GM19193 (cell line): ENCODE measurements around the gene EMILIN1.
A peak's percentile ranks its signal among the peaks of the same experiment; 100 is the strongest.

ENCODE experiments used
- POLR2A ChIP-seq: IDR thresholded peaks from 4 replicates; pipeline ENCODE4 v1.6.1; 2011; ENCODE audit not compliant: insufficient read depth, insufficient read length; ENCODE audit errors: extremely low read depth

EMILIN1 gene

DNA sequence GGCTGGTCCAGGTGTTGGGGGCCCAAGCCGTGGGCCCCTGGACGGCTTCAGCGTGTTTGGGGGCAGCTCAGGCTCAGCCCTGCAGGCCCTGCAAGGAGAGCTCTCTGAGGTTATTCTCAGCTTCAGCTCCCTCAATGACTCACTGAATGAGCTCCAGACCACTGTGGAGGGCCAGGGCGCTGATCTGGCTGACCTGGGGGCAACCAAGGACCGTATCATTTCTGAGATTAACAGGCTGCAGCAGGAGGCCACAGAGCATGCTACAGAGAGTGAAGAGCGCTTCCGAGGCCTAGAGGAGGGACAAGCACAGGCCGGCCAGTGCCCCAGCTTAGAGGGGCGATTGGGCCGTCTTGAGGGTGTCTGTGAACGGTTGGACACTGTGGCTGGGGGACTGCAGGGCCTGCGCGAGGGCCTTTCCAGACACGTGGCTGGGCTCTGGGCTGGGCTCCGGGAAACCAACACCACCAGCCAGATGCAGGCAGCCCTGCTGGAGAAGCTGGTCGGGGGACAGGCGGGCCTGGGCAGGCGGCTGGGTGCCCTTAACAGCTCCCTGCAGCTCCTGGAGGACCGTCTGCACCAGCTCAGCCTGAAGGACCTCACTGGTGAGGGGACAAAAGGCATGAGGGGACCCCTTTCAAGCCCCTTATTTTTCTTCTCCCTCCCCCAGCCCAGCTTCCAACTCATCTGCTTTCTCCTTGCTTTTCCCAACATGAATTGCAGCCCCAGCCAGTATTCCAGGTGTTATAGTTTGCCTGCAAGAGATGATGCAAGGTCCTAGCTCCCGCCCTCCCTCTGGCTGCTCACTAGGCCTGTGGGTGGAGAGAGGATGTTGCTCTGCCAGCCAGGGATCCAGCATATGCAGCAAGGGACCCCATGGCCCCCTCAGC is 5.2 kb downstream of the EMILIN1 start:
- no peak for TF ChIP-seq POLR2A

DNA sequence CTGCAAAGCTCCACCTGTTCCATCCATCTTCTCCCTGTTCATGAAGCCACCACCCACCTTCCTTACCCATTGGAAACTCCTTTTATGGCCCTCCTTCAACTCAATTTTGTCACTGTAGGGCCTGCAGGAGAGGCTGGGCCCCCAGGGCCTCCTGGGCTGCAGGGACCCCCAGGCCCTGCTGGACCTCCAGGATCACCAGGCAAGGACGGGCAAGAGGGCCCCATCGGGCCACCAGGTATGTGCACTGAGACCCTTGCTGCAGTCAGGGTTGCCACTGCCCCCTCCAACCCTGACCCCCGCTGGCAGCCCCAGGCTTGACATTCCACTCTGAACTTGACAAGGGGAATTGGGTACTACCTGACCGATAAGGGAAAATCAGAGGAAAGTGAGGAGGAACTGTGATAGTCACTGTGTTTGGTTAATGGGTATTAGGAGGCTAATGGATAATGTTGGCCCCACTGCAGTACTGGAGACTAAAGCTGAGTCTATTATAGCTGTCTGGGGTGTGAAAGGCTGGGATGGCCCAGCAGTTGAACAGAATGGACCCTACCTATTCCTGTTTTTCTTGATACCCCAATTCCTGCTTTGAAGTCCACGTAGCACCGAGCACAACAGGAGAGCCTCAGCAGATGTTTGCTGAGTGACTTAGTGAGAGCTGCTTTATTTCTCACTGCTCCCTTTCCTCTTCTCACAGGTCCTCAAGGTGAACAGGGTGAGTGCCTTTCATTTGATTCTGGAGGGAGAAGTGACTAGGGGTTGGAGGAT is 6.1 kb downstream of the EMILIN1 start:
- TF ChIP-seq POLR2A: no peak

DNA sequence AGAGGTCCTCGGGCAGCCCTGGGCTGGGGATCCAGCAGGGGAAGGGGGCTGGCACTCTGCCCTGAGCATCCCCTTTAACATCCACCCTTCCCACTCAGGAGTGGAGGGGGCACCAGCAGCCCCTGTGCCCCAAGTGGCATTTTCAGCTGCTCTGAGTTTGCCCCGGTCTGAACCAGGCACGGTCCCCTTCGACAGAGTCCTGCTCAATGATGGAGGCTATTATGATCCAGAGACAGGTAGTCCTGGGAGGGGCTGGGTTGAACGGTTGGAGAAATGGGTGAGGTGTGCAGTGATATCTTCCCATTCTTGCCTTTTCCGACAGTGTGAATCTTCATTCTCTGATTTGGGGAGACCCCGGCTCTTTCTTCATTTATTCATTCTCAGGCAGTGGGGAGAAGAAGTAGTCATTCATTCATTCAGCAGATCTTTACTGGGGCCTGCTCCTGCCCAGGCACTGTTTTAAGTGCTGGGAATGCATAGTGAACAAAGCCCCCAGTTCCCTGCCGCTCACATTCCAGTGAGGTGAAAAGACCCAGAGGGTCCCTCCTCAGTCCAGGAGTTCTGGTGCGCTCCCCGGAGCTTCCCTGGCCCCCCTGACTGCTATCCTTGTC is 6.8 kb downstream of the EMILIN1 start:
- no peak for TF ChIP-seq POLR2A

- TF ChIP-seq POLR2A: no peak
Observed at GRCh38 chr2:27085673-27086089, 7.3 kb downstream of the EMILIN1 start.

DNA sequence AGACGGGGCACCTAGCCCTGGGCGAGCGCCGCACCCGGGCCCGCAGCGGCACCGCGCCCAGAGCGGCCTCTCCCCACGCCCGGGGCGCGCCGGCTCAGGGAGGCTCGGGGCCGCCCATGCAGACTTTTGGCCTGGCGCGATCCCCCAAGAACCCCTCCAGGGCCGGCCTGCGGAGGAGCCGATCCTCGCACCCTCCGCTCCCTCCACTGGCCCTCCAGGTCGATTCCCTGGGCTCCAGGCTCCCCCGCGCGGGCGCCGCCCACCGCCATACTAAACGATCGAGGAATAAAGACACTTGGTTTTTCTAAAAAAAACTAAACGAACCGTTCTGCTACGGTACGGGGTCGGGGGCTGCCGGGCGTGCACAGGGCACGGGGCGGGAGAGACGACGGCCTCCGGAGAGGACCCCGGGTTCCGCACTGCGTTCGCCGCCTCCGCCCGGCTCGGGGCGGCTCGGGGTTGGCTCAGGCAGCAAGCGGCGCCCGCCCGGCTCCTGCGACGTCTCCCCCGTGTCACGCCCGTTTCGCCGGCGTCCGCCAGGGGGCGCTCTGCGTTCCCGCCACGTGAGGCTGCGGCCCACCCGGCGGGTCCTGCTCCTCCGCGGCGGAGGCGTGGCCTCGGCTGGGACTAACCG is 7.8 kb downstream of the EMILIN1 start:
- peak; percentile 61 for TF ChIP-seq POLR2A

DNA sequence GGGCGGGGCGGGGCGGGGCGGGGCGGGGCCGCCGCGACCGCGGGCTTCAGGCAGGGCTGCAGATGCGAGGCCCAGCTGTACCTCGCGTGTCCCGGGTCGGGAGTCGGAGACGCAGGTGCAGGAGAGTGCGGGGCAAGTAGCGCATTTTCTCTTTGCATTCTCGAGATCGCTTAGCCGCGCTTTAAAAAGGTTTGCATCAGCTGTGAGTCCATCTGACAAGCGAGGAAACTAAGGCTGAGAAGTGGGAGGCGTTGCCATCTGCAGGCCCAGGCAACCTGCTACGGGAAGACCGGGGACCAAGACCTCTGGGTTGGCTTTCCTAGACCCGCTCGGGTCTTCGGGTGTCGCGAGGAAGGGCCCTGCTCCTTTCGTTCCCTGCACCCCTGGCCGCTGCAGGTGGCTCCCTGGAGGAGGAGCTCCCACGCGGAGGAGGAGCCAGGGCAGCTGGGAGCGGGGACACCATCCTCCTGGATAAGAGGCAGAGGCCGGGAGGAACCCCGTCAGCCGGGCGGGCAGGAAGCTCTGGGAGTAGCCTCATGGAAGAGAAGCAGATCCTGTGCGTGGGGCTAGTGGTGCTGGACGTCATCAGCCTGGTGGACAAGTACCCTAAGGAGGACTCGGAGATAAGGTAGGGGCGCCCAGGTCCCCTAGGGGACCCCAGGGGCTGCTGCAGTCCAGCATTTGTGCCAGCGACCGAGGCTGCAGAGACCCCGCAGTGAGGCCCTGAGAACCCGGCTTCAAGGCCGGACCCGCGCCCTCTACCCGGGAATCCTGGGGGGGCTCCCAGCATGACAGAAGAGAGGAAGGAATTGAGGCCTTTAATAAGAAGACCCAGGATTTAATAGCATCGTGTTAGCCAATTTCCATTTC is 8.5 kb downstream of the EMILIN1 start, which contains the start of gene KHK:
Gene KHK (plus strand): TSS at position 49 of the 870 bp plus-strand sequence. CDS start 488 bp downstream, at position 537.
- TF ChIP-seq POLR2A: peak; percentile 36

DNA sequence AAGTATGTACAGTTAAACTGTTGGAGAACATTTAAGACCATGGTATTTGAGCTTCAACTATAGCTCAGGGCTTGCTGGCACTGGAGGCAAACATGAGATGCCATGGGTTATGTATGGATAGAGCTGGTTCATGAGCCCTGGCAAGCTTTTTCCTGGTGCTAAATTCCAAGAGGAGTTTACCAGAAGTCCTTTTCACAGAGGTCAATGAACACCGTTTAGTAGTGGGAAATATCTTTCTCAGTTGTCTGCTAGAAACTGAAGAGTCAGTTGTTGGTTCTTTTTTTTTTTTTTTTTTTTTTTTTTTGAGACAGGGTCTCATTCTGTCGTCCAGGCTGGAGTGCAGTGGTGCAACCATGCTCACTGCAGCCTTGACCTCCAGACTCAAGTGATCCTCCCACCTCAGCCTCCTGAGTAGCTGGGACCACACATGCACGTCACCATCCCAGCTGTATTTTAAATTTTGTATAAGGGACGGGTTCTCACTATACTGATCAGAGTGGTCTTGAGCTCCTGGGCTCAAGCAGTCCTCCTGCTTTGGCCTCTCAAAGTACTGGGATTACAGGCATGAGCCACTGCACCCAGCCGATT is 9.5 kb downstream of the EMILIN1 start:
- TF ChIP-seq POLR2A: no peak

DNA sequence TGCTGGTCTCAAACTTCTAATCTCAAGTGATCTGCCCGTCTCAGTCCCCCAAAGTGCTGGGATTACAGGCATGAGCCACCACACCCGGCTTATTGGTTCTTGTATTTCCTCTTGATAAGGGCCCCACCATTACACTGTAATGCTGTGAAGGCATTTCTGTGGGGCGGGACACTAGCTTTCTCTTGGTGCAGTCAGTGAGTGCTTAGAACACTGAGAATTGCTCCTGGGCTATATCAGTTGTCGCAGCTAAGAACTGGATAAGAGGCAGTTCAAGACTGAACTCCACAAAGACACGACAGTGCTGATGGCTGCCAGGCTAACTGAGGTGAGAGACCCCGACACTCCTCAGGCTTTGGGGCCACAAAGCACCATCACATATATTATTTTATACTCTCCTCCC is 10.2 kb downstream of the EMILIN1 start:
- TF ChIP-seq POLR2A: no peak

GRCh38 chr2:27089111-27089954 is 10.9 kb downstream of the EMILIN1 start:
- TF ChIP-seq POLR2A: no peak

- no peak for TF ChIP-seq POLR2A
Observed at GRCh38 chr2:27091746-27092695, 13.6 kb downstream of the EMILIN1 start.

GRCh38 chr2:27092696-27093429 is 14.4 kb downstream of the EMILIN1 start:
- TF ChIP-seq POLR2A: no peak
